GM18873 (cell line): Measurements from ENCODE around the gene SCN7A.
"Not testable (repeated sequence)": the region's sequence is repeated elsewhere in the genome, so short reads cannot be mapped to it uniquely, and the experiment has no call there.

Experiments used
- ATAC-seq: cut with Tn5 transposase; IDR thresholded peaks from one replicate; pipeline ENCODE4 v1.9.1; 2021; ENCODE audit warnings: mild to moderate bottlenecking, moderate library complexity, moderate number of reproducible peaks; ENCODE audit not compliant: unreplicated experiment, low FRiP score

The SCN7A gene

GRCh38 chr2:166364476-166365161 is 129.4 kb downstream of the SCN7A start:
- no peak for ATAC-seq

GRCh38 chr2:166361351-166362153 is 132.5 kb downstream of the SCN7A start:
- ATAC-seq, result no peak

DNA sequence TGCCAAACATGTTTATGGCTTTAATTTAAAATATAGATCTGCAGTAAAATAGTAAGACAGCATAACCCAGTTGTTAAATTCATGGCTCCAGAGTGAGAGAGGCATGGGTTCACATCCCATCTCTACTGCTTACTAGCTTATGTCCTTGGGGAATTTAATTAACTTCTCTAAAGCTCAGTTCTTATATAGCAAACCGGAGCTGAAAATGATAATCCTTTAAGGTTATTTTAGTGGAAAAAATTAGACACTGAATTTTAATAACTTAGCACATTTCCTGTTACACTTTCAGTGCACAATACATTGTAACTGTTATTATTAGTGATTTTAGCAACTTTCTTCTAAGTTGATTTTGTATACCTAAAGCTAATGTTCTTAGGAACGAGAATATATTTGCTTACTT is 133.1 kb downstream of the SCN7A start:
- ATAC-seq, result no peak

- no peak for ATAC-seq
Observed at GRCh38 chr2:166360426-166360825, 133.6 kb downstream of the SCN7A start.

GRCh38 chr2:166357950-166358321 is 136.1 kb downstream of the SCN7A start:
- not testable (repeated sequence) for ATAC-seq

DNA sequence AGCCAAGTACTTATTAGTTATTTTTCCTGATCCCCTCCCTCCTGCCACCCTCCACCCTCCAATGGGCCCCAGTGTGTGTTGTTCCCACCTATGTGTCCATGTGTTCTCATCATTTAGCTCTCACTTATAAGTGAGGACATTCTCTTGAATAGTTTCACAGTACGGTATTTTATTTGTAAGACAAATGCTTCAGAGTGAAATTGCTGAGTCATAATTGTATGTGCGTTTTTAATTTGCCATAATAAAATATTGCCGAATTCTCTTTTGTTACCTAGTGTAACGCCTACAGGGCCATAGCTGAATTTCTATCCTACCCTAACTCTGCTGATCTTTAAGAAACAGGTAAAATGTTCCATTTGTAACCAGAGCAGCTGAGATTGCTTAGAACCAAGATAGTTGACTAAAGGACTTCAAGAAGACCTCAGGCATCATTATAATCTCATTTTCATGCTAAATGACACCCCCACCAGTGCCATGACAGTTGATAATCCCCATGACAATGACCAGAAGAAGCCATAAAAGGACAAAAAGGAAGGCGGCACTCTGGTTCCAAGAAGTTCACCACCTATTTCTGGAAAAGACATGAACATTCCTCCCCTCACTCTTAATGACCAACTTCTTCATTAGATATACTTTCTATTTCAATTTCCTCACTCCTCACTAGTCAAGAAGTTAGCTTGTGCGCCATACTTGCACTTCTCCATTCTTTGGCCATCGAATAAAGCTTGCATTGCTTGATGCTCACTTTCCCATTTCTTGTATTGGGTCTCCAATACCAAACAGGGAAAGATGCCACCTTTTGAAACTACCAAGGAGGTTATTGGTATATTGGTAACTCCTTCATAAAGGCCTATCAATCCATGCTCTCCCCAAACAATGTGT is 136.7 kb downstream of the SCN7A start:
- no peak for ATAC-seq
